Activated CD8-positive, alpha-beta memory T cell treated with anti-CD3 and anti-CD28 coated beads, Interleukin-2, amount 50 U/mL, for 1 hour (primary cell): Measurements from ENCODE around the gene RAB25.
"Not testable (repeated sequence)": the region's sequence is repeated elsewhere in the genome, so short reads cannot be mapped to it uniquely, and the experiment has no call there.

Experiments used
- DNase-seq: peaks from one replicate; pipeline ENCODE4 v3.0.0-alpha.2; 2020; ENCODE audit errors: extremely low read depth

The RAB25 gene

GRCh38 chr1:156054500-156055280, 6.3 kb upstream of the RAB25 start, which contains the start of gene LAMTOR2:
TSS of gene LAMTOR2 (plus strand) at chr1:156054782. CDS start at chr1:156054890, 108 bp downstream.
- DNase-seq, result peak; percentile 77

DNA sequence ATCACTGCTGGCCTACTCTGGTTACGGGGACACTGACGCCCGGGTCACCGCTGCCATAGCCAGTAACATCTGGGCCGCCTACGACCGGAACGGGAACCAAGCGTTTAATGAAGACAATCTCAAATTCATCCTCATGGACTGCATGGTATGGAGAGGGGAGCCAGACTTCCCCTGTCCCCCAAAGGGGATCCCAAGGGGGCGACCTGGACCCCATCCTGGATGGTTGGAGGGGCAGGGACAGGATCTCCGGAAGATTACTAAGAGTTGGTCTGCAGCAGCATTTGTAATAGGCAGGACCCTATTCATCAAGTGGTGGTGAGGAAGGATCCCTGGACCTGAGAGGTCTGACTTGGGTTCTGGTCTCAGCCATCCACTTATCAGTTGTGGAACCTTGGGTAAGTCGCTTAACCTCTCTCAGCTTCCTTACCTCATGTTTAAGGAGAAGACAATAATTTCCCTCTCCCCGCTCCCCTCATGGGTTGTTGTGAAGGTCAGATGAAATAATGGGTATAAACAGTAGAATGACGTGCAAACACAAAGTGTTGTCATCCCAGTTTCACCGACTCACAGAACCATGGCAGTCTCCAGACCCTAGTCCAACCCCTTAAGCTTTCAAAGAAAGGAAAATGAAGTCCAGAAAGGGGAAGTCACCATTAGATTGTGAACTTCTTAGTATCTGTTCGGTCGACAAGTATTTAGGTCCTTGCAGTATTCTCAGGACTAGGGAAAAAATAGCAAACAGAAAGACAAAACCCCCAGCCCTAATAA, 5.5 kb upstream of the RAB25 start:
- DNase-seq, result no peak

GRCh38 chr1:156056326-156056849, 4.6 kb upstream of the RAB25 start:
- no peak for DNase-seq

GRCh38 chr1:156062189-156062588, 1.2 kb downstream of the RAB25 start:
- no peak for DNase-seq

DNA sequence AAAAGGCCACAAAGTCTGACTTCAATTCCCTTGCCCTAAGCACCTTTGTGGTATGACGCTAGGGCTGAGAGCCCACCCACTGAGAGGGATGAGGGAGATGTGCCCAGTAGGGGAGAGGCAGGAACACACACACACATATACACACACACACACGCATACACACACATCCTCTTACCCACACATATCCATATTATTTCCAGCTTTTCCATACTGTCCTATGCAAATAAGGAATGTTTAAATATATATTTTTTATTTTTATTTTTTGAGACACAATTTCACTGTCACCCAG, 3.0 kb downstream of the RAB25 start:
- DNase-seq, result no peak

DNA sequence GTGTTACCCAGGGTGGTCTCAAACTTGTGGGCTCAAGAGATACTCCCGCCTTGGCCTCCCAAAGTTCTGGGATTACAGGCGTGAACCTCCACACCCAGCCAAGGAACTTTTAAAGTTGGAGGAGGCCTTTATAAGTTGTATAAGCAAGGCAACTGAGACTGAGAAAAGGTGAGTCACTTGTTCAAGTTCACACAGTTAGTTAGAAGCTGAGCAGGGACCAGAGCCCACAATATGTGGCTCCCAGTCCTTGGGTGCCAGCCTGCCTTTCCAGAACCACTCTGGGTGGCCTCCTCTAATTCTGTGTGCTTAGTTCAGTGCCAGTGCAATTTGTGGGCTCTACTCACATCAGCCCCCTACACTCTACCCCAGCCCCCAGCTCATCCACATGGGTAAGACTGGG, 3.7 kb downstream of the RAB25 start:
- DNase-seq, result no peak

GRCh38 chr1:156065212-156065611, 4.3 kb downstream of the RAB25 start:
- DNase-seq, result no peak

DNA sequence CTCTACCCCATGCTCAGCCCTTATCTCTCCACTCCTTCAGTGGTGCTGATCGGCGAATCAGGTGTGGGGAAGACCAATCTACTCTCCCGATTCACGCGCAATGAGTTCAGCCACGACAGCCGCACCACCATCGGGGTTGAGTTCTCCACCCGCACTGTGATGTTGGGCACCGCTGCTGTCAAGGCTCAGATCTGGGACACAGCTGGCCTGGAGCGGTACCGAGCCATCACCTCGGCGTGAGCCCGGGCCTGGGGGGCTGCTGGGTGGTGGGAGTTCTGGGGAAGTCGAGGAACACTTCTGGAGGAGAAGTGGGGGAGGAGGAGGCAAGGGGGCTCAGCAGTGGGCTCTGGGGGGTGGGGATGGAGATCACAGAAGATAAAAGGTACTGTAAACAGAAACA, 4.9 kb downstream of the RAB25 start:
- DNase-seq, result no peak

DNA sequence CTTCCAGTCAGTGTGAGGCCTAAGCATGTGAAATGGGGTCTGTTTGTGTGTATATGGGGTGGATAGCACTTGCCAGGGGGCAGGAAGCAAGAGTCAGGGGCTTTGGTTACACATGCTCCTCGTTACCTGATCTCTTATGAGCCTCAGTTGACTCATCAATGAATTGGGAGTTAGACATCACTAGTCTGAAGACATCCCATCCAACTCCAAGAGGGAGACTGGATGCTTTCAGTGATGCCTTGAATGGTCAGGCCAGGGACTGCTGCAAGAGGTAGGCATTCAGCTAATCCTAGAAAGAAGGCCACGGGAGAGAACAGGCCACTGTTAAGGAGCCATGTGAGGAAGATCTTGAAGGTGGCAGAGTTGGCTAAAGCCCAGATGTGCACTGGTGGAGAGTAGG, 6.3 kb downstream of the RAB25 start:
- DNase-seq, result no peak

- DNase-seq, result no peak
Measured at GRCh38 chr1:156069490-156070455, 8.8 kb downstream of the RAB25 start.

- no peak for DNase-seq
Measured at GRCh38 chr1:156070548-156070947, 9.6 kb downstream of the RAB25 start.

DNA sequence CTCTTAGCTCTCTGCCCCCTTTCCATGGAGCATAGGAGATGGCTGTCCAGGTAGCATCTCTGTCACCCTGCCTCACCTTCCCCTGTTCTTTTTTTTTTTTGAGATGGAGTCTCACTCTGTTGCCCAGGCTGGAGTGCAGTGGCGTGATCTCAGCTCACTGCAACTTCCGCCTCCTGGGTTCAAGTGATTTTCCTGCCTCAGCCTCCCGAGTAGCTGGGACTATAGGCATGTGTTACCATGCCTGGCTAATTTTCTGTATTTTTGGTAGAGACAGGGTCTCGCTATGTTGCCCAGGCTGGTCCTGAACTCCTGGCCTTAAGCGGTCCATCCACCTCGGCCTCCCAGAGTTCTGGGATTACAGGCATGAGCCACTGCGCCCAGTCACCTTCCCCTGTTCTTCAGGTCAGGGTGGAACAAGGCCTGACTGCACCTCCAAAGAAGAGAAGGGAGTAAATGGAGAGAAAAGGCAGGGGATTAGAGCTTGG, 10.4 kb downstream of the RAB25 start:
- DNase-seq, result not testable (repeated sequence)

GRCh38 chr1:156072251-156072650, 11.3 kb downstream of the RAB25 start:
- no peak for DNase-seq

- DNase-seq, result no peak
Measured at GRCh38 chr1:156073110-156073687, 12.2 kb downstream of the RAB25 start.

GRCh38 chr1:156073740-156074139, 12.8 kb downstream of the RAB25 start:
- DNase-seq, result no peak

- DNase-seq, result no peak
Measured at GRCh38 chr1:156074661-156075060, 13.7 kb downstream of the RAB25 start.

- DNase-seq, result no peak
Measured at GRCh38 chr1:156075162-156075561, 14.2 kb downstream of the RAB25 start.

DNA sequence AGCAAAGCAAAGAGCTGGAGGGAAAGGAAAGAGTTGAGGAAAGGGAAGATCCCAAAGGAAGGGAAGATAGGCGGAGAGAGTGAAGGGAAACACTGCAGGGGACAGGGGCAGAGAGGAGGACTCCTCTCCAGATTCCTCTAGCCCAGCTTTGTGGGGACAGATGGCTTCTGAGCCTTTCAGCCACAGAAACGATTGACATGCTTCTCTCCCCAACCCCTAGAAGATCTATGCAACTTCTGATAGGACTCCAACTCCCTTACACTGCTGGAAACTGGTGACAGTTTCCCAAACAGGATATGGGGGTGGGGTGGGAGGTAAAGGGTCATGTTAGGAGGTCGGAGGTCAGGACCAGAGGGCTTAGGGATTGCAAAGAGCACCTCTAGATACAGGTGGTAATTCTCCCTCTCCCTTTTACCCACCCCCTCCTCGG, 14.8 kb downstream of the RAB25 start:
- DNase-seq, result no peak

- DNase-seq, result no peak
Measured at GRCh38 chr1:156076609-156077429, 15.9 kb downstream of the RAB25 start.

GRCh38 chr1:156077430-156077760, 16.4 kb downstream of the RAB25 start:
- DNase-seq, result no peak

- no peak for DNase-seq
Measured at GRCh38 chr1:156078728-156079127, 17.8 kb downstream of the RAB25 start.
